ENCODE measurements around the gene PSG1. TPM values are rescaled to one million over a fixed set of nuclear protein-coding genes. Genes with fewer than 3 reads are reported as not detected.
"Not testable (repeated sequence)": the region's sequence is repeated elsewhere in the genome, so short reads cannot be mapped to it uniquely, and the experiment has no call there.

PSG1 gene
- total RNA-seq, 1 donor from 2014 or later: not detected

- not testable (repeated sequence) for DNase-seq (ENCODE audit: low spot score)
Observed at GRCh38 chr19:42821306-42821977, 58.1 kb downstream of the PSG1 start.

GRCh38 chr19:42819960-42820650 is 59.4 kb downstream of the PSG1 start:
- DNase-seq (ENCODE audit: low spot score): not testable (repeated sequence)

- DNase-seq (ENCODE audit: low spot score): no peak
Observed at GRCh38 chr19:42816894-42817293, 62.6 kb downstream of the PSG1 start.

Other genes starting within 250 kb of the PSG1 start
- gene PSG3, start 139.2 kb downstream of the PSG1 start, total RNA-seq: not detected
- gene PSG8, start 114.0 kb downstream of the PSG1 start, total RNA-seq: not detected
- gene PSG6, start 38.2 kb upstream of the PSG1 start, total RNA-seq: not detected
- not detected for gene PSG7, start 57.5 kb upstream of the PSG1 start, total RNA-seq
- gene PSG11, start 146.8 kb upstream of the PSG1 start, total RNA-seq: not detected
- not detected for gene PSG2, start 203.0 kb upstream of the PSG1 start, total RNA-seq